Brain pericyte (primary cell): Measurements from ENCODE around the gene RPL31.

Source experiments
- DNase-seq: peaks from one replicate; pipeline ENCODE4 v3.0.0-alpha.2; 2012; ENCODE audit warnings: low read depth, low spot score

Gene RPL31

GRCh38 chr2:101001691-101002561 lies at the start of gene RPL31:
Gene RPL31, plus strand, starts transcription at chr2:101002289. Its CDS starts 413 bp downstream, at chr2:101002702.
- DNase-seq = peak; percentile 81

GRCh38 chr2:100952512-100952911 lies 49.6 kb upstream of the RPL31 start:
- DNase-seq = no peak

GRCh38 chr2:100953406-100954043 lies 48.6 kb upstream of the RPL31 start:
- DNase-seq = no peak

GRCh38 chr2:100954044-100954420 lies 48.1 kb upstream of the RPL31 start:
- no peak for DNase-seq

- DNase-seq = no peak
These were observed 46.9 kb upstream of the RPL31 start for GRCh38 chr2:100955226-100955625.

- DNase-seq = no peak
These were observed 46.0 kb upstream of the RPL31 start for GRCh38 chr2:100956081-100956480.

GRCh38 chr2:100957996-100958653 lies 44.0 kb upstream of the RPL31 start:
- no peak for DNase-seq

- DNase-seq = no peak
These were observed 42.7 kb upstream of the RPL31 start for GRCh38 chr2:100959225-100959880.

- DNase-seq = no peak
These were observed 41.4 kb upstream of the RPL31 start for GRCh38 chr2:100960688-100961087.

GRCh38 chr2:100962366-100963025 lies 39.6 kb upstream of the RPL31 start:
- DNase-seq = no peak

- DNase-seq = no peak
These were observed 39.1 kb upstream of the RPL31 start for GRCh38 chr2:100963026-100963375.

- DNase-seq = no peak
These were observed 37.9 kb upstream of the RPL31 start for GRCh38 chr2:100964222-100964621.

- DNase-seq = no peak
These were observed 37.4 kb upstream of the RPL31 start for GRCh38 chr2:100964681-100965169.

GRCh38 chr2:100965596-100965995 lies 36.5 kb upstream of the RPL31 start:
- no peak for DNase-seq

GRCh38 chr2:100967716-100968115 lies 34.4 kb upstream of the RPL31 start:
- no peak for DNase-seq

GRCh38 chr2:100968146-100969145 lies 33.6 kb upstream of the RPL31 start:
- DNase-seq = no peak

GRCh38 chr2:100969998-100970397 lies 32.1 kb upstream of the RPL31 start:
- no peak for DNase-seq

- DNase-seq = no peak
These were observed 30.9 kb upstream of the RPL31 start for GRCh38 chr2:100971221-100971620.

- no peak for DNase-seq
These were observed 29.6 kb upstream of the RPL31 start for GRCh38 chr2:100972452-100972851.
